ENCODE results near the gene BNIP3.

DNA sequence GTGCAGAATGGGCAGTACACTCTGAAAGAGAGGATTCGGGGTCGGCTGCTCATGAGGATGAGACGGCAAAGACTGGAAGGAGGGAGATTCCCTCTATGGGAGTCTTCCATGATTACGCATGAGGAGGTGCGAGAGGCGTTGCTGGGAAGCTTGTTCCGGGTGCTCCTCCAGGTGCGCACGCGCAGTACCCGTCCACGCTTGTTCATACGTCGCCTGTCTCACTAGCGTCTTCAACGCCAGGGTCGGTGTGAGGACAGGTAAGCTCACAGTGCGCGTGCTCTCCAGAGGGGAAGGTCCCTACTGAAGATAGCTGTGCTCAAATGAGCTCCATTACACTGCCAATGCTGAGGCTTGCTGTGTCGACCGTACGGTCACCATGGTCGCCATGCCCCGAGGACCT, 39.3 kb upstream of the BNIP3 start:
- TF ChIP-seq ZSCAN30 (CRISPR knock-in tag; IDR thresholded peaks at IDR 0.05) (no peak), XRCC5 (optimal IDR thresholded peaks at IDR 0.05; ENCODE audit: low read length) (no peak), EZH2 (conservative IDR thresholded peaks at IDR 0.05; ENCODE audit: low read depth, low read length) (no peak)

Measured in HepG2 (cell line).